Lung (tissue), 12 donors: Measurements from ENCODE around the gene CARD8. TPM values are rescaled to one million over a fixed set of nuclear protein-coding genes. Genes with fewer than 3 reads are reported as not detected.

Experiments used
- ATAC-seq: fragments of 200-7000 bp; cut with Tn5 transposase; one replicate; pipeline ENCODE4 v1.9.1; 2020; ENCODE audit warnings: moderate number of reproducible peaks; ENCODE audit not compliant: insufficient read depth, low FRiP score
- DNase-seq, 3 donors: peaks; one replicate each; pipeline ENCODE4 v3.0.0-alpha.2; 2013 to 2017
- H3K27ac ChIP-seq, 2 donors: one replicate each; pipeline ENCODE4 v1.5.1; 2013; ENCODE audit warnings: mild to moderate bottlenecking in 2 of 2, moderate library complexity in 2 of 2, control low read depth in 1 of 2, inconsistent platforms in 1 of 2, low read depth in 1 of 2, low read length in 1 of 2
- H3K27me3 ChIP-seq, 3 donors: one replicate each; pipeline ENCODE4 v1.5.1; 2013; ENCODE audit warnings: low read length in 2 of 3; ENCODE audit not compliant: control insufficient read depth in 3 of 3, insufficient read depth in 3 of 3
- H3K36me3 ChIP-seq, 4 donors: one replicate each; pipeline ENCODE4 v1.5.1; 2013; ENCODE audit warnings: low read length in 4 of 4, mild to moderate bottlenecking in 1 of 4, moderate library complexity in 1 of 4; ENCODE audit not compliant: control insufficient read depth in 4 of 4, insufficient read depth in 4 of 4
- H3K4me1 ChIP-seq, 5 donors: one replicate each; pipeline ENCODE4 v1.5.1; 2013; ENCODE audit warnings: low read length in 5 of 5, mild to moderate bottlenecking in 2 of 5, moderate library complexity in 1 of 5; ENCODE audit not compliant: control insufficient read depth in 5 of 5, insufficient read depth in 5 of 5
- H3K4me3 ChIP-seq: one replicate; pipeline ENCODE4 v1.5.1; 2013; ENCODE audit warnings: mild to moderate bottlenecking, control low read depth, moderate library complexity
- H3K9ac ChIP-seq, 2 donors: one replicate each; pipeline ENCODE4 v1.5.1; 2013; ENCODE audit warnings: low read length in 2 of 2, control low read depth in 1 of 2; ENCODE audit not compliant: insufficient read depth in 1 of 2
- H3K9me3 ChIP-seq, 4 donors: one replicate each; pipeline ENCODE4 v1.5.1; 2013; ENCODE audit warnings: low read length in 3 of 4, mild to moderate bottlenecking in 1 of 4, moderate library complexity in 1 of 4; ENCODE audit not compliant: control insufficient read depth in 4 of 4, insufficient read depth in 3 of 4
- WGBS, 2 donors: extraction: QIAGEN DNeasy Blood & Tissue Kit; methylation state at CpG; one replicate each; pipeline ENCODE4 v1.1.7; 2013; 5-methylcytosine and 5-hydroxymethylcytosine counted together
- polyA plus RNA-seq, 2 donors: library from polyadenylated mRNA; stranded (reverse); fragments of 200-250 nt; gene quantifications; one replicate each; pipeline ENCODE4 v1.2.1, GENCODE V29; 2013
- total RNA-seq, 2 donors: library from RNA; depleted of rRNA in 1 of 2; stranded (reverse); fragments of >200 nt in 1 of 2; gene quantifications; one replicate each; pipeline ENCODE4 v1.2.1, GENCODE V29; 2014 to 2021
- TF ChIP-seq, protein P1 (sequence below): IDR thresholded peaks from 2 replicates; pipeline ENCODE4 v1.5.1; 2012; ENCODE audit warnings: mild to moderate bottlenecking; ENCODE audit errors: control extremely low read depth, extremely low read depth
- donor health status: control.
- donor health status: control.
- donor health status: Bipolar disorder and iron deficiency.
- donor health status: healthy.
- donor health status: DM: yes; HTN: yes; CAD: no.

Gene CARD8
- total and polyA plus RNA-seq, 4 donors, result 43.0 to 114 (median 53.2) TPM

DNA sequence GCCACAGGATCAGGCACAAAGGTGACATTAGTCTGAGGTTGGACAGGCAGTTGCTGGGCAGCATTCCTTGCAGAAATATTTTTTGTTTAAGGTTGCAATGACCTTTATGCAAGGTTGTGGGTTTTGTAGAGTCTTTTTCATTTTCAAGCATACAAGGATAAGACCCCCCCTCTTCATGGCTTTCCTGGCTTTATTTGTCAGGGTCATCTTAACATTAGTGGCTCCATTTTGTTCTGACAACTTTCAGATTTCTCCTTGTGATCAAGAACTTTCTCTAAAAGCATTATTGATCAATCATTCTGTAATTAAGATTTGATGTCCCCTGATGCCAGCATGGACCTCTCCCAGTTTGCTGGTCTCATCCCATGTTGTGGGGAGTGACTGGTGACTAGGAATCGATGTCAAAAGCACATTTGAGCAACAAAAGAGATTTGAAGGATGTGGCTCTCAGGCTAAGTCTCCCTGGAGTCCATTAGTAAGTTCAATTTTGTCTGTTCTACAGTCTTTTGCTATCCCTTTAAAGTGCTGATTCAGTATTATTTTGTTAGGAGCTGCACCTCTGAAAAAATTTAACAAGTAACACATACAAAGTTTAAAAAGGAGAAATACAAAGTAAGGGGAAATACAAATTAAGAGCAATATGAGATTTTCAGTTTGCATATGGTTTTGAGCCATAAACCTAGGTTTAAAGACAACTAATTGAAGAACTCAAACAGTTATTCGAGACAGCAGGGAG is 5.3 kb downstream of the CARD8 start:
- H3K9ac ChIP-seq, result no peak overlapping the region
- H3K4me1 ChIP-seq, result peaks cover 5 to 19% (median 9%) of the 10 kb centered on the region in 5 donors
- no peak overlapping the region for H3K4me3 ChIP-seq

DNA sequence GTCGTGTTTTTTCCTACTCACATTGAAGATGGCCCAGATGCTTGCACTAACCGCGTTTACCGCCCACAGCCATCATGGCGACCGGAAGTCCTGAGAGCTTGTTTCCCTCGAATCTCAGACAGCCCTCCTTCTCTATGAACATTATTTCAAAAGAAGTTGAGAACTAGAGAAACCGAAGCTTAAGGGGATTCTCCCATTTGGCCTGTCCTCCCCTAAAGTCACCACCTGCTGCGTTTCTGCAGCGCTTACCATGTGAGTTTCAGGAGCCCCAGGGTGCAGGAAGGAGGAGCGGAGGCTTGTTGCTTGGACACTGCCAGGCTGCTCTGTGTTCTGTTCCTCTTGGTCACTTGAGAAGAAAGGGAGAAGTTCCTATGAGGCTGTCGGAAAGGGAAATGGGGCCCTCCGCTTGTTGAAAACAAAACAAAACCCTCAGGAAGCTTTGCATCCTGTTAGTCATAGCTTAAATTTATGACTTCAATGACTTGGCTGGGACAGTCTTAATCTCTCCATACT is 6.2 kb downstream of the CARD8 start:
- Histone ChIP-seq H3K27ac (peak overlapping the region; percentile 38 to 97), H3K9me3 (no peaks in the 10 kb centered on the region), H3K4me1 (peaks cover 2 to 16% (median 7%) of the 10 kb centered on the region in 5 donors), H3K27me3 (no peaks in the 10 kb centered on the region), H3K36me3 (peaks cover 0 to 16% (median 4%) of the 10 kb centered on the region in 4 donors), H3K9ac (no peak overlapping the region), H3K4me3 (peak overlapping the region; percentile 34)
- DNase-seq (peak; percentile 20 to 65 (median 50)), ATAC-seq (peak; percentile 92)
- WGBS, 2 donors, result 18 to 39% methylated on average over 13 of the region's 13 CpGs
- TF ChIP-seq, protein P1, sequence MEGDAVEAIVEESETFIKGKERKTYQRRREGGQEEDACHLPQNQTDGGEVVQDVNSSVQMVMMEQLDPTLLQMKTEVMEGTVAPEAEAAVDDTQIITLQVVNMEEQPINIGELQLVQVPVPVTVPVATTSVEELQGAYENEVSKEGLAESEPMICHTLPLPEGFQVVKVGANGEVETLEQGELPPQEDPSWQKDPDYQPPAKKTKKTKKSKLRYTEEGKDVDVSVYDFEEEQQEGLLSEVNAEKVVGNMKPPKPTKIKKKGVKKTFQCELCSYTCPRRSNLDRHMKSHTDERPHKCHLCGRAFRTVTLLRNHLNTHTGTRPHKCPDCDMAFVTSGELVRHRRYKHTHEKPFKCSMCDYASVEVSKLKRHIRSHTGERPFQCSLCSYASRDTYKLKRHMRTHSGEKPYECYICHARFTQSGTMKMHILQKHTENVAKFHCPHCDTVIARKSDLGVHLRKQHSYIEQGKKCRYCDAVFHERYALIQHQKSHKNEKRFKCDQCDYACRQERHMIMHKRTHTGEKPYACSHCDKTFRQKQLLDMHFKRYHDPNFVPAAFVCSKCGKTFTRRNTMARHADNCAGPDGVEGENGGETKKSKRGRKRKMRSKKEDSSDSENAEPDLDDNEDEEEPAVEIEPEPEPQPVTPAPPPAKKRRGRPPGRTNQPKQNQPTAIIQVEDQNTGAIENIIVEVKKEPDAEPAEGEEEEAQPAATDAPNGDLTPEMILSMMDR, result no peak

More for the DNA sequence above, 5.3 kb downstream of the CARD8 start:
- DNase-seq (no peak), ATAC-seq (no peak)
- no peaks in the 10 kb centered on the region for H3K9me3 ChIP-seq
- H3K27me3 ChIP-seq, result no peaks in the 10 kb centered on the region
- H3K36me3 ChIP-seq, result peaks cover 0 to 16% (median 4%) of the 10 kb centered on the region in 4 donors
- TF ChIP-seq, protein P1, result no peak
- H3K27ac ChIP-seq, result peak overlapping the region; percentile 53 to 80
- 76 to 83% methylated on average over 2 of the region's 2 CpGs for WGBS, 2 donors

DNA sequence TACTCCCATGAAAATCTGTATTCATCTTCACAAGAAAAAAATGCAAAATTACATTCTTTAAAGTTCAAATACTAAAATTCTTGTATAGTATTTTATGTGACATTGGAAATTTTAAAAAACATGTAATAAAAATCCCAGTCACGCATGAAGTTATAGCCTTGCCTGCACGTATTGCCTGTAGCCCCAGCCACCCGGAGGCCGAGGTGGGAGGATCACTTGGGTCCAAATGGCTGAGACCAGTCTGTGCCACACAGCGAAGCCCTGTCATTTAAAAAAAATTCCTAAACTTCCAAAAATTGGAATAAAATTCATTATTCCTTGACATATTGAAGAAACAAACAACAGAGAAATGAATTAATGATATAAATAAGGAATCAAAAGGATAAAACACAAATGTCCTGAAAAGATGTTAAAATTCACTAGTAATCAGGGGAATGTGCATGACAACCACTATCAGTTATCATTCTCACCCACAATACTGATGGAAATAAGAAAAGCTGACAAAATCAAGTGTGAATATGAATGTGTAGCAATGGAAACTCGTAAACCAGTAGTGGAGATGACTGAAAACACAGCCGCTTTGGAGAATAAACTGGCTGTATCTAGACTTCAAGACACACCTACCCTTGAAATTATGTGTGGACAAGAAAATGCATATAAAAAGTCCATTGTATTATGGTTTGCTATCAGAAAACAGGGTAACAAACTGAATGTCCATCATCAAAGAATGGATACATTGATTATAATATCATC is 7.5 kb downstream of the CARD8 start:
- H3K4me3 ChIP-seq, result no peak overlapping the region
- DNase-seq (no peak), ATAC-seq (no peak)
- H3K27ac ChIP-seq, result peak overlapping the region in 1 of 2 donors; percentile 53
- WGBS, 2 donors, result 81 to 89% methylated on average over 7 of the region's 7 CpGs
- H3K27me3 ChIP-seq, result no peaks in the 10 kb centered on the region
- H3K4me1 ChIP-seq, result peaks cover 0 to 5% (median 3%) of the 10 kb centered on the region in 5 donors
- H3K9ac ChIP-seq, result no peak overlapping the region
- H3K9me3 ChIP-seq, result no peaks in the 10 kb centered on the region
- H3K36me3 ChIP-seq, result peaks cover 0 to 16% (median 5%) of the 10 kb centered on the region in 4 donors
- TF ChIP-seq, protein P1, result no peak
